ENCODE data around the gene RXRA.

Gene RXRA

GRCh38 chr9:134383148-134383547, 56.9 kb downstream of the RXRA start:
- DNase-seq (ENCODE audit: low spot score), result no peak
- H3K27ac ChIP-seq, result no peak overlapping the region
- TF ChIP-seq CTCF (IDR thresholded peaks at IDR 0.05), result no peak
- no peak overlapping the region for H3K4me3 ChIP-seq

GRCh38 chr9:134384811-134385479, 58.7 kb downstream of the RXRA start:
- peak overlapping the region in 1 of 2 donors; percentile 57 for H3K27ac ChIP-seq
- peak overlapping the region; percentile 9 for H3K4me3 ChIP-seq
- no peak for TF ChIP-seq CTCF (IDR thresholded peaks at IDR 0.05)
- no peak for DNase-seq (ENCODE audit: low spot score)

- no peak for DNase-seq (ENCODE audit: low spot score)
- TF ChIP-seq CTCF (IDR thresholded peaks at IDR 0.05), result no peak
- Histone ChIP-seq H3K27ac (peak overlapping the region in 1 of 2 donors; percentile 76), H3K4me3 (no peak overlapping the region)
These were observed 59.7 kb downstream of the RXRA start for GRCh38 chr9:134385915-134386314.

GRCh38 chr9:134386951-134387831, 60.9 kb downstream of the RXRA start:
- TF ChIP-seq CTCF (IDR thresholded peaks at IDR 0.05), result no peak
- Histone ChIP-seq H3K4me3 (peak overlapping the region; percentile 44), H3K27ac (peak overlapping the region; percentile 70 to 76)
- DNase-seq (ENCODE audit: low spot score), result no peak

- no peak for DNase-seq (ENCODE audit: low spot score)
- no peak overlapping the region for H3K4me3 ChIP-seq
- H3K27ac ChIP-seq, result no peak overlapping the region
- TF ChIP-seq CTCF (IDR thresholded peaks at IDR 0.05), result no peak
These were observed 62.1 kb downstream of the RXRA start for GRCh38 chr9:134388289-134388808.

- Histone ChIP-seq H3K27ac (no peak overlapping the region), H3K4me3 (no peak overlapping the region)
- no peak for DNase-seq (ENCODE audit: low spot score)
- TF ChIP-seq CTCF (IDR thresholded peaks at IDR 0.05), result no peak
These were observed 62.7 kb downstream of the RXRA start for GRCh38 chr9:134388976-134389375.

Measured in coronary artery (tissue), 2 donors.